CD8-positive, alpha-beta memory T cell (primary cell): ENCODE results near the gene USH2A. TPM values are rescaled to one million over a fixed set of nuclear protein-coding genes. Genes with fewer than 3 reads are reported as not detected.

ENCODE experiments used
- CTCF ChIA-PET: fragments of 350-600 bp; sonication (Branson Sonifier 250); formaldehyde crosslinking; loops from one replicate; lab custom pipeline; 2021; ENCODE audit warnings: antibody characterized with exemption; lab: Charles Lee
- POLR2A ChIA-PET: fragments of 350-600 bp; sonication (Branson Sonifier 250); formaldehyde crosslinking; loops from one replicate; lab custom pipeline; 2021; ENCODE audit warnings: antibody characterized with exemption; lab: Charles Lee
- DNase-seq, 5 donors: peaks; one replicate each; pipeline versions ENCODE4 v3.0.0 to v3.0.0-alpha.2; 2020 to 2022; ENCODE audit warnings: mixed read lengths in 1 of 5
- H3K27ac ChIP-seq: one replicate; pipeline ENCODE4 v1.7.0; 2013; ENCODE audit warnings: low read depth, mild to moderate bottlenecking, low read length, moderate library complexity
- H3K27me3 ChIP-seq: 2 replicates; pipeline ENCODE4 v1.7.0; 2013; ENCODE audit warnings: low read length, mild to moderate bottlenecking; ENCODE audit not compliant: insufficient read depth, poor library complexity, severe bottlenecking
- H3K36me3 ChIP-seq: 2 replicates; pipeline ENCODE4 v1.7.0; 2013; ENCODE audit warnings: mild to moderate bottlenecking, low read length, moderate library complexity; ENCODE audit not compliant: insufficient read depth
- H3K4me1 ChIP-seq: 2 replicates; pipeline ENCODE4 v1.7.0; 2013; ENCODE audit warnings: mild to moderate bottlenecking, low read length, moderate library complexity; ENCODE audit not compliant: insufficient read depth
- H3K4me3 ChIP-seq: 2 replicates; pipeline ENCODE4 v1.7.0; 2013; ENCODE audit warnings: mild to moderate bottlenecking, low read length
- H3K9me3 ChIP-seq: 2 replicates; pipeline ENCODE4 v1.7.0; 2013; ENCODE audit warnings: mild to moderate bottlenecking, low read length
- H3K27ac Mint-ChIP-seq, 8 donors: one replicate each; pipeline ENCODE4 v1.8.0; 2020 to 2021; ENCODE audit warnings: mixed read lengths in 8 of 8, mild to moderate bottlenecking in 6 of 8, inconsistent platforms in 3 of 8, moderate library complexity in 3 of 8
- H3K27me3 Mint-ChIP-seq, 2 donors: one replicate each; pipeline ENCODE4 v1.8.0; 2020 to 2021; ENCODE audit warnings: mixed read lengths in 2 of 2, mild to moderate bottlenecking in 1 of 2, moderate library complexity in 1 of 2
- H3K36me3 Mint-ChIP-seq, 3 donors: one replicate each; pipeline ENCODE4 v1.8.0; 2020 to 2021; ENCODE audit warnings: mixed read lengths in 3 of 3, inconsistent platforms in 1 of 3, mild to moderate bottlenecking in 1 of 3
- H3K4me1 Mint-ChIP-seq, 3 donors: one replicate each; pipeline ENCODE4 v1.8.0; 2020 to 2021; ENCODE audit warnings: mixed read lengths in 3 of 3, inconsistent platforms in 1 of 3, mild to moderate bottlenecking in 1 of 3
- H3K4me3 Mint-ChIP-seq, 7 donors: one replicate each; pipeline ENCODE4 v1.8.0; 2020 to 2021; ENCODE audit warnings: mixed read lengths in 7 of 7, mild to moderate bottlenecking in 6 of 7, moderate library complexity in 4 of 7, inconsistent platforms in 2 of 7
- H3K9me3 Mint-ChIP-seq, 5 donors: one replicate each; pipeline ENCODE4 v1.8.0; 2020 to 2022; ENCODE audit warnings: mixed read lengths in 5 of 5, mild to moderate bottlenecking in 3 of 5, moderate library complexity in 2 of 5, inconsistent platforms in 1 of 5
- polyA plus RNA-seq: library from polyadenylated mRNA; unstranded; fragments of 300-500 nt; fragmentation: Illumina TruSeq; gene quantifications from one replicate; pipeline ENCODE4 v1.2.3, GENCODE V29; 2021
- total RNA-seq, 2 experiments: library from RNA; stranded (reverse); gene quantifications; one replicate each; pipeline ENCODE4 v1.2.3, GENCODE V29; 2021

USH2A gene
- total and polyA plus RNA-seq, 3 experiments from 2014 or later, result not detected

GRCh38 chr1:215612391-215612790, 810.9 kb downstream of the USH2A start:
- H3K4me1 Mint-ChIP-seq, result no peaks in the 10 kb centered on the region
- no peaks in the 10 kb centered on the region for H3K36me3 ChIP-seq
- no peak overlapping the region for H3K27ac Mint-ChIP-seq
- H3K27me3 Mint-ChIP-seq, result no peaks in the 10 kb centered on the region
- H3K27me3 ChIP-seq, result no peaks in the 10 kb centered on the region
- no peak overlapping the region for H3K27ac ChIP-seq
- no peaks in the 10 kb centered on the region for H3K36me3 Mint-ChIP-seq
- no peak for DNase-seq
- no peaks in the 10 kb centered on the region for H3K9me3 ChIP-seq
- no peaks in the 10 kb centered on the region for H3K4me1 ChIP-seq
- peaks cover 1 to 9% (median 4%) of the 10 kb centered on the region in 5 donors for H3K9me3 Mint-ChIP-seq
- POLR2A ChIA-PET, result no interaction called here
- H3K4me3 ChIP-seq, result no peak overlapping the region
- CTCF ChIA-PET, result no interaction called here
- H3K4me3 Mint-ChIP-seq, result no peak overlapping the region

- CTCF ChIA-PET, result no interaction called here
- no peaks in the 10 kb centered on the region for H3K36me3 Mint-ChIP-seq
- H3K36me3 ChIP-seq, result no peaks in the 10 kb centered on the region
- H3K9me3 ChIP-seq, result no peaks in the 10 kb centered on the region
- H3K4me1 ChIP-seq, result no peaks in the 10 kb centered on the region
- peaks cover 0 to 8% (median 3%) of the 10 kb centered on the region in 5 donors for H3K9me3 Mint-ChIP-seq
- H3K4me3 Mint-ChIP-seq, result no peak overlapping the region
- H3K27ac Mint-ChIP-seq, result no peak overlapping the region
- no peaks in the 10 kb centered on the region for H3K27me3 ChIP-seq
- no peak overlapping the region for H3K27ac ChIP-seq
- H3K4me1 Mint-ChIP-seq, result no peaks in the 10 kb centered on the region
- POLR2A ChIA-PET, result no interaction called here
- no peaks in the 10 kb centered on the region for H3K27me3 Mint-ChIP-seq
- H3K4me3 ChIP-seq, result no peak overlapping the region
- DNase-seq, result no peak
These were observed 814.6 kb downstream of the USH2A start for GRCh38 chr1:215608646-215609045.

- H3K36me3 ChIP-seq, result no peaks in the 10 kb centered on the region
- Mint-ChIP-seq H3K27me3 (no peaks in the 10 kb centered on the region), H3K9me3 (peaks cover 0 to 3% (median 0%) of the 10 kb centered on the region in 5 donors), H3K27ac (no peak overlapping the region), H3K4me3 (no peak overlapping the region), H3K36me3 (no peaks in the 10 kb centered on the region), H3K4me1 (no peaks in the 10 kb centered on the region)
- H3K4me3 ChIP-seq, result no peak overlapping the region
- no peaks in the 10 kb centered on the region for H3K9me3 ChIP-seq
- H3K4me1 ChIP-seq, result no peaks in the 10 kb centered on the region
- CTCF ChIA-PET, result no interaction called here
- no peaks in the 10 kb centered on the region for H3K27me3 ChIP-seq
- DNase-seq, result no peak
- H3K27ac ChIP-seq, result no peak overlapping the region
- POLR2A ChIA-PET, result no interaction called here
These were observed 815.8 kb downstream of the USH2A start for GRCh38 chr1:215607412-215607811.

- Mint-ChIP-seq H3K27ac (no peak overlapping the region), H3K9me3 (peaks cover 0 to 4% (median 2%) of the 10 kb centered on the region in 5 donors), H3K4me3 (no peak overlapping the region)
These were observed 816.6 kb downstream of the USH2A start for GRCh38 chr1:215606564-215607168.

GRCh38 chr1:215606036-215606435, 817.2 kb downstream of the USH2A start:
- Mint-ChIP-seq H3K27ac (no peak overlapping the region), H3K9me3 (peaks cover 0 to 4% (median 2%) of the 10 kb centered on the region in 5 donors), H3K4me1 (no peaks in the 10 kb centered on the region), H3K36me3 (no peaks in the 10 kb centered on the region), H3K4me3 (no peak overlapping the region), H3K27me3 (no peaks in the 10 kb centered on the region)
- Histone ChIP-seq H3K36me3 (no peaks in the 10 kb centered on the region), H3K27ac (no peak overlapping the region), H3K9me3 (no peaks in the 10 kb centered on the region), H3K4me3 (no peak overlapping the region), H3K27me3 (no peaks in the 10 kb centered on the region), H3K4me1 (no peaks in the 10 kb centered on the region)
- no peak for DNase-seq
- POLR2A ChIA-PET, result no interaction called here
- CTCF ChIA-PET, result no interaction called here

More at GRCh38 chr1:215606564-215607168, 816.6 kb downstream of the USH2A start:
- Histone ChIP-seq H3K9me3 (no peaks in the 10 kb centered on the region), H3K27ac (no peak overlapping the region), H3K4me1 (no peaks in the 10 kb centered on the region), H3K27me3 (no peaks in the 10 kb centered on the region), H3K4me3 (no peak overlapping the region), H3K36me3 (no peaks in the 10 kb centered on the region)
- H3K36me3 Mint-ChIP-seq, result no peaks in the 10 kb centered on the region
- H3K27me3 Mint-ChIP-seq, result no peaks in the 10 kb centered on the region
- CTCF ChIA-PET, result no interaction called here
- no peaks in the 10 kb centered on the region for H3K4me1 Mint-ChIP-seq
- POLR2A ChIA-PET, result no interaction called here
- no peak for DNase-seq

GRCh38 chr1:215605011-215605621, 818.1 kb downstream of the USH2A start:
- Mint-ChIP-seq H3K36me3 (no peaks in the 10 kb centered on the region), H3K9me3 (peaks cover 0 to 4% (median 2%) of the 10 kb centered on the region in 5 donors), H3K4me3 (no peak overlapping the region), H3K27me3 (no peaks in the 10 kb centered on the region), H3K27ac (no peak overlapping the region), H3K4me1 (no peaks in the 10 kb centered on the region)
- Histone ChIP-seq H3K9me3 (no peaks in the 10 kb centered on the region), H3K27ac (no peak overlapping the region), H3K36me3 (no peaks in the 10 kb centered on the region), H3K4me1 (no peaks in the 10 kb centered on the region), H3K4me3 (no peak overlapping the region), H3K27me3 (no peaks in the 10 kb centered on the region)
- CTCF ChIA-PET, result no interaction called here
- POLR2A ChIA-PET, result no interaction called here
- no peak for DNase-seq

GRCh38 chr1:215603319-215603718, 819.9 kb downstream of the USH2A start:
- ChIA-PET CTCF (no interaction called here), POLR2A (no interaction called here)
- Histone ChIP-seq H3K9me3 (no peaks in the 10 kb centered on the region), H3K4me3 (no peak overlapping the region), H3K36me3 (no peaks in the 10 kb centered on the region), H3K27ac (no peak overlapping the region), H3K4me1 (no peaks in the 10 kb centered on the region), H3K27me3 (no peaks in the 10 kb centered on the region)
- Mint-ChIP-seq H3K36me3 (no peaks in the 10 kb centered on the region), H3K9me3 (peaks cover 0 to 4% (median 3%) of the 10 kb centered on the region in 5 donors), H3K4me1 (no peaks in the 10 kb centered on the region), H3K27ac (no peak overlapping the region), H3K4me3 (no peak overlapping the region), H3K27me3 (no peaks in the 10 kb centered on the region)
- no peak for DNase-seq

- peaks cover 0 to 9% (median 4%) of the 10 kb centered on the region in 5 donors for H3K9me3 Mint-ChIP-seq
- ChIA-PET CTCF (no interaction called here), POLR2A (no interaction called here)
- H3K4me1 Mint-ChIP-seq, result no peaks in the 10 kb centered on the region
- Histone ChIP-seq H3K4me1 (no peaks in the 10 kb centered on the region), H3K4me3 (no peak overlapping the region), H3K36me3 (no peaks in the 10 kb centered on the region), H3K9me3 (no peaks in the 10 kb centered on the region), H3K27ac (no peak overlapping the region), H3K27me3 (no peaks in the 10 kb centered on the region)
- H3K27me3 Mint-ChIP-seq, result no peaks in the 10 kb centered on the region
- H3K4me3 Mint-ChIP-seq, result no peak overlapping the region
- peaks cover 0 to 2% (median 0%) of the 10 kb centered on the region in 3 donors for H3K36me3 Mint-ChIP-seq
- H3K27ac Mint-ChIP-seq, result no peak overlapping the region
- no peak for DNase-seq
These were observed 822.0 kb downstream of the USH2A start for GRCh38 chr1:215601276-215601675.
